LNCaP clone FGC (cell line): ENCODE results near the gene LARGE1.

Source experiments
- DNase-seq: peaks from one replicate; pipeline ENCODE4 v3.0.0-alpha.2; 2011; ENCODE audit warnings: low read depth
- H3K4me3 ChIP-seq: 2 replicates; pipeline ENCODE4 v1.5.1; 2011; ENCODE audit warnings: mild to moderate bottlenecking, low read depth, low read length, control low read depth
- CTCF ChIP-seq: IDR thresholded peaks from 2 replicates; pipeline ENCODE4 v1.5.1; 2012; ENCODE audit warnings: mild to moderate bottlenecking; ENCODE audit not compliant: control insufficient read depth, insufficient read depth; ENCODE audit errors: extremely low read depth

The LARGE1 gene

GRCh38 chr22:33747029-33747428 is 173.2 kb downstream of the LARGE1 start:
- H3K4me3 ChIP-seq: no peak overlapping the region
- no peak for DNase-seq
- TF ChIP-seq CTCF: no peak

- H3K4me3 ChIP-seq: no peak overlapping the region
- DNase-seq: no peak
- TF ChIP-seq CTCF: no peak
Observed at GRCh38 chr22:33746501-33746928, 173.8 kb downstream of the LARGE1 start.

- no peak overlapping the region for H3K4me3 ChIP-seq
- TF ChIP-seq CTCF: no peak
- DNase-seq: no peak
Observed at GRCh38 chr22:33745501-33745900, 174.8 kb downstream of the LARGE1 start.

- no peak for DNase-seq
- no peak overlapping the region for H3K4me3 ChIP-seq
- TF ChIP-seq CTCF: no peak
Observed at GRCh38 chr22:33743756-33744155, 176.5 kb downstream of the LARGE1 start.

GRCh38 chr22:33741025-33741424 is 179.3 kb downstream of the LARGE1 start:
- TF ChIP-seq CTCF: no peak
- H3K4me3 ChIP-seq: no peak overlapping the region
- no peak for DNase-seq

GRCh38 chr22:33739516-33739915 is 180.8 kb downstream of the LARGE1 start:
- H3K4me3 ChIP-seq: no peak overlapping the region
- DNase-seq: no peak
- no peak for TF ChIP-seq CTCF

- H3K4me3 ChIP-seq: no peak overlapping the region
- TF ChIP-seq CTCF: no peak
- DNase-seq: no peak
Observed at GRCh38 chr22:33737662-33738061, 182.6 kb downstream of the LARGE1 start.
